HUES6 (cell line): ENCODE measurements around the gene CASKIN2.
"Not testable (repeated sequence)": the region's sequence is repeated elsewhere in the genome, so short reads cannot be mapped to it uniquely, and the experiment has no call there.

Experiments
- H3K27ac ChIP-seq: 2 replicates; pipeline ENCODE4 v1.7.0; 2013; ENCODE audit warnings: low read depth, mild to moderate bottlenecking, low read length, inconsistent platforms
- H3K27me3 ChIP-seq: 2 replicates; pipeline ENCODE4 v1.6.1; 2013; ENCODE audit warnings: low read length; ENCODE audit not compliant: control insufficient read depth, insufficient read depth
- H3K36me3 ChIP-seq: 2 replicates; pipeline ENCODE4 v1.6.1; 2013; ENCODE audit warnings: low read length; ENCODE audit not compliant: control insufficient read depth, insufficient read depth
- H3K4me1 ChIP-seq: 2 replicates; pipeline ENCODE4 v1.6.1; 2013; ENCODE audit warnings: low read length; ENCODE audit not compliant: control insufficient read depth, insufficient read depth
- H3K4me3 ChIP-seq: 2 replicates; pipeline ENCODE4 v1.5.1; 2013; ENCODE audit warnings: low read depth, low read length
- H3K9ac ChIP-seq: one replicate; pipeline ENCODE4 v1.6.1; 2013; ENCODE audit warnings: mild to moderate bottlenecking, low read length
- H3K9me3 ChIP-seq: 2 replicates; pipeline ENCODE4 v1.6.1; 2013; ENCODE audit warnings: low read depth, low read length; ENCODE audit not compliant: control insufficient read depth, insufficient read depth

Gene CASKIN2

GRCh38 chr17:75526555-75527270 is 11.4 kb upstream of the CASKIN2 start:
- peak overlapping the region; percentile 61 for H3K4me3 ChIP-seq
- H3K27me3 ChIP-seq = peaks cover 15% of the 10 kb centered on the region
- H3K9me3 ChIP-seq = no peaks in the 10 kb centered on the region
- no peak overlapping the region for H3K27ac ChIP-seq
- H3K4me1 ChIP-seq = peaks cover 24% of the 10 kb centered on the region
- H3K9ac ChIP-seq = peak overlapping the region; percentile 27
- H3K36me3 ChIP-seq = peaks cover 20% of the 10 kb centered on the region

- Histone ChIP-seq H3K4me1 (peaks cover 18% of the 10 kb centered on the region), H3K36me3 (peaks cover 25% of the 10 kb centered on the region), H3K9me3 (no peaks in the 10 kb centered on the region), H3K27ac (no peak overlapping the region), H3K27me3 (peaks cover 15% of the 10 kb centered on the region), H3K9ac (peak overlapping the region; percentile 27), H3K4me3 (peak overlapping the region; percentile 61)
Measured at GRCh38 chr17:75525806-75526554, 10.6 kb upstream of the CASKIN2 start.

GRCh38 chr17:75524970-75525805 is 9.9 kb upstream of the CASKIN2 start, which contains the start of gene LLGL2:
Gene LLGL2, plus strand, starts transcription at chr17:75525697. Its CDS starts 17,730 bp downstream, at chr17:75543427.
- peaks cover 25% of the 10 kb centered on the region for H3K36me3 ChIP-seq
- no peaks in the 10 kb centered on the region for H3K9me3 ChIP-seq
- peak within 1 kb of the TSS; percentile 98 for H3K27ac ChIP-seq
- H3K27me3 ChIP-seq = peaks cover 15% of the 10 kb centered on the region
- peak within 1 kb of the TSS; percentile 91 for H3K4me3 ChIP-seq
- peak within 1 kb of the TSS; percentile 72 for H3K9ac ChIP-seq
- peaks cover 15% of the 10 kb centered on the region for H3K4me1 ChIP-seq

GRCh38 chr17:75524269-75524969 is 9.1 kb upstream of the CASKIN2 start:
- peak overlapping the region; percentile 91 for H3K4me3 ChIP-seq
- H3K9me3 ChIP-seq = no peaks in the 10 kb centered on the region
- H3K36me3 ChIP-seq = peaks cover 29% of the 10 kb centered on the region
- H3K4me1 ChIP-seq = peaks cover 15% of the 10 kb centered on the region
- H3K27me3 ChIP-seq = peaks cover 15% of the 10 kb centered on the region
- no peak overlapping the region for H3K27ac ChIP-seq
- H3K9ac ChIP-seq = peak overlapping the region; percentile 72

- no peak overlapping the region for H3K27ac ChIP-seq
- peaks cover 15% of the 10 kb centered on the region for H3K4me1 ChIP-seq
- H3K4me3 ChIP-seq = no peak overlapping the region
- H3K9ac ChIP-seq = no peak overlapping the region
- H3K36me3 ChIP-seq = peaks cover 33% of the 10 kb centered on the region
- H3K9me3 ChIP-seq = no peaks in the 10 kb centered on the region
- peaks cover 15% of the 10 kb centered on the region for H3K27me3 ChIP-seq
Measured at GRCh38 chr17:75523647-75524046, 8.3 kb upstream of the CASKIN2 start.

- peaks cover 33% of the 10 kb centered on the region for H3K36me3 ChIP-seq
- peaks cover 21% of the 10 kb centered on the region for H3K4me1 ChIP-seq
- no peaks in the 10 kb centered on the region for H3K9me3 ChIP-seq
- peaks cover 14% of the 10 kb centered on the region for H3K27me3 ChIP-seq
- H3K4me3 ChIP-seq = no peak overlapping the region
- no peak overlapping the region for H3K9ac ChIP-seq
- no peak overlapping the region for H3K27ac ChIP-seq
Measured at GRCh38 chr17:75521951-75522727, 6.8 kb upstream of the CASKIN2 start.

- Histone ChIP-seq H3K27ac (no peak overlapping the region), H3K9me3 (no peaks in the 10 kb centered on the region), H3K27me3 (peaks cover 5% of the 10 kb centered on the region), H3K36me3 (peaks cover 33% of the 10 kb centered on the region), H3K4me3 (no peak overlapping the region), H3K4me1 (peaks cover 16% of the 10 kb centered on the region), H3K9ac (no peak overlapping the region)
Measured at GRCh38 chr17:75521290-75521689, 6.0 kb upstream of the CASKIN2 start.

GRCh38 chr17:75520413-75520812 is 5.1 kb upstream of the CASKIN2 start:
- H3K4me3 ChIP-seq, H3K9ac ChIP-seq, H3K27ac ChIP-seq, H3K9me3 ChIP-seq, H3K27me3 ChIP-seq: not testable (repeated sequence)
- H3K4me1 ChIP-seq = peaks cover 14% of the 10 kb centered on the region
- H3K36me3 ChIP-seq = peaks cover 33% of the 10 kb centered on the region

- H3K9me3 ChIP-seq = no peaks in the 10 kb centered on the region
- peaks cover 33% of the 10 kb centered on the region for H3K36me3 ChIP-seq
- H3K27me3 ChIP-seq = no peaks in the 10 kb centered on the region; the same call in 1 of the 2 replicates
- no peak overlapping the region for H3K27ac ChIP-seq
- no peak overlapping the region for H3K4me3 ChIP-seq
- H3K4me1 ChIP-seq = peaks cover 11% of the 10 kb centered on the region
- H3K9ac ChIP-seq = no peak overlapping the region
Measured at GRCh38 chr17:75518983-75519537, 3.7 kb upstream of the CASKIN2 start.
